ENCODE data around the gene FBXL22.

GRCh38 chr15:63608989-63609388 lies 11.8 kb downstream of the FBXL22 start:
- no peak for TF ChIP-seq CTCF (IDR thresholded peaks at IDR 0.05; ENCODE audit: low read length)
- TF ChIP-seq EZH2 (optimal IDR thresholded peaks at IDR 0.05; ENCODE audit: low read depth, low read length), result no peak
- no peak for TF ChIP-seq EZH2phosphoT487 (IDR thresholded peaks at IDR 0.05; ENCODE audit: low read length)
